HepG2 (cell line): Measurements from ENCODE around the gene RCOR1. TPM values are rescaled to one million over a fixed set of nuclear protein-coding genes. Genes with fewer than 3 reads are reported as not detected.

Experiments
- EEA1 ChIP-seq: sonication (generic); formaldehyde crosslinking; IDR thresholded peaks from 2 replicates; pipeline ENCODE4 v1.5.1; 2020; ENCODE audit warnings: mild to moderate bottlenecking, missing genetic modification reagents, borderline replicate concordance
- ELK4 ChIP-seq: sonication (generic); formaldehyde crosslinking; IDR thresholded peaks from 2 replicates; pipeline ENCODE4 v1.9.0; 2021; ENCODE audit warnings: missing genetic modification reagents, borderline replicate concordance
- SP5 ChIP-seq: IDR thresholded peaks from 2 replicates; pipeline ENCODE4 v1.6.1; 2016; ENCODE audit warnings: low read depth, borderline replicate concordance
- TAF1 ChIP-seq: sonication (generic); formaldehyde crosslinking; IDR thresholded peaks from 2 replicates; pipeline ENCODE4 v1.4.0; 2020; ENCODE audit warnings: missing genetic modification reagents
- TGIF2 ChIP-seq: IDR thresholded peaks from 2 replicates; pipeline ENCODE4 v1.6.1; 2016; ENCODE audit warnings: control low read depth, missing compliant biosample characterization
- ZBTB4 ChIP-seq: sonication (generic); formaldehyde crosslinking; IDR thresholded peaks from 2 replicates; pipeline ENCODE4 v1.4.0; 2020; ENCODE audit warnings: missing genetic modification reagents, mild to moderate bottlenecking, borderline replicate concordance
- ZBTB40 ChIP-seq, 2 experiments: fragments of 450-650 bp in 1 of 2; sonication (generic) in 1 of 2; formaldehyde crosslinking in 1 of 2; IDR thresholded peaks; 2 replicates each; pipeline versions ENCODE4 v1.6.1 to v1.8.0; 2016 to 2022; ENCODE audit warnings: antibody characterized with exemption in 1 of 2, mild to moderate bottlenecking in 1 of 2, missing genetic modification reagents in 1 of 2
- ZNF292 ChIP-seq: sonication (generic); formaldehyde crosslinking; IDR thresholded peaks from 2 replicates; pipeline ENCODE4 v1.8.1; 2022; ENCODE audit warnings: mild to moderate bottlenecking, low read depth, missing genetic modification reagents, borderline replicate concordance
- ZNF512B ChIP-seq: sonication (generic); formaldehyde crosslinking; IDR thresholded peaks from 2 replicates; pipeline ENCODE4 v1.5.1; 2020; ENCODE audit warnings: missing genetic modification reagents, mild to moderate bottlenecking, borderline replicate concordance
- polyA plus RNA-seq, 8 experiments: library from polyadenylated mRNA; depleted of rRNA in 3 of 8; stranded (reverse) in 7 of 8; unstranded in 1 of 8; fragments of >200 nt; fragmentation: Illumina TruSeq in 4 of 8; extraction: Trizol in 4 of 8; gene quantifications; 2 replicates each; pipeline versions ENCODE4 v1.2.1 to v1.2.3, GENCODE V29; 2011 to 2016; ENCODE audit warnings: low read depth in 4 of 8, missing spikeins in 1 of 8, mixed read lengths in 1 of 8; ENCODE audit not compliant: insufficient read depth in 1 of 8
- total RNA-seq, 5 experiments: library from RNA; depleted of rRNA; stranded (reverse); fragments of >200 nt; fragmentation: Illumina TruSeq; extraction: Trizol; gene quantifications; 2 replicates each; pipeline ENCODE4 v1.2.3, GENCODE V29; 2016; ENCODE audit warnings: low read depth in 1 of 5

RCOR1 gene
- total and polyA plus RNA-seq, 2 of the 13 experiments (the other 11 are each of a cell fraction or from before 2014, with no cell fraction given), result 10.2 to 11.1 TPM

GRCh38 chr14:102774391-102775153 lies 182.1 kb downstream of the RCOR1 start (continued):
- TF ChIP-seq SP5 (CRISPR knock-in tag) (0 out of 2 replicates have a peak, but pooled peaks have one; percentile 16), ZNF512B (CRISPR knock-in tag) (no peak), ELK4 (CRISPR knock-in tag) (no peak), ZBTB4 (CRISPR knock-in tag) (no peak), ZNF292 (CRISPR knock-in tag) (peak; percentile 50; the same call in 1 of the 2 replicates), EEA1 (CRISPR knock-in tag) (0 out of 2 replicates have a peak, but pooled peaks have one; percentile 46), TAF1 (CRISPR knock-in tag) (no peak), TGIF2 (CRISPR knock-in tag) (0 out of 2 replicates have a peak, but pooled peaks have one; percentile 52), ZBTB40 (IDR thresholded peaks at IDR 0.05) (no peak), ZBTB40 (CRISPR knock-in tag; IDR thresholded peaks at IDR 0.05) (no peak)
